Progenitor cell of endocrine pancreas (in vitro differentiated cells): Measurements from ENCODE around the gene OR2Y1. TPM values are rescaled to one million over a fixed set of nuclear protein-coding genes. Genes with fewer than 3 reads are reported as not detected.

ENCODE experiments used
- total RNA-seq: library from RNA; stranded (reverse); gene quantifications from 2 replicates; pipeline ENCODE4 v1.2.1, GENCODE V29; 2021

The OR2Y1 gene
- total RNA-seq, 1 donor from 2014 or later, result not detected

Other genes starting within 250 kb of the OR2Y1 start
- gene CNOT6, start 245.7 kb downstream of the OR2Y1 start, total RNA-seq, result 68.3 and 70.4 TPM in 2 replicates
- gene SCGB3A1, start 148.6 kb downstream of the OR2Y1 start, total RNA-seq, result 0.87 TPM in 1 of 2 replicates, not detected in the other
- 2.0 TPM in 2 replicates for gene FLT4, start 90.5 kb downstream of the OR2Y1 start, total RNA-seq
- 63.8 and 66.9 TPM in 2 replicates for gene MGAT1, start 62.7 kb upstream of the OR2Y1 start, total RNA-seq
- gene ZFP62, start 121.2 kb upstream of the OR2Y1 start, total RNA-seq, result 62.0 and 63.1 TPM in 2 replicates
- not detected in 2 replicates for gene BTNL8, start 159.1 kb upstream of the OR2Y1 start, total RNA-seq
- not detected in 2 replicates for gene BTNL3, start 248.8 kb upstream of the OR2Y1 start, total RNA-seq